HG03108 (cell line): ENCODE results near the gene NAPA.

Source experiments
- ATAC-seq: cut with Tn5 transposase; IDR thresholded peaks from one replicate; pipeline ENCODE4 v1.9.1; 2021; ENCODE audit warnings: moderate library complexity; ENCODE audit not compliant: unreplicated experiment

NAPA gene

GRCh38 chr19:47523473-47523872 lies 8.6 kb upstream of the NAPA start:
- ATAC-seq: no peak

GRCh38 chr19:47521473-47522180 lies 6.8 kb upstream of the NAPA start:
- ATAC-seq: no peak

- no peak for ATAC-seq
Measured at GRCh38 chr19:47520839-47521238, 6.0 kb upstream of the NAPA start.

- ATAC-seq: no peak
Measured at GRCh38 chr19:47520343-47520806, 5.5 kb upstream of the NAPA start.

GRCh38 chr19:47518854-47519253 lies 4.0 kb upstream of the NAPA start:
- no peak for ATAC-seq

- ATAC-seq: no peak
Measured at GRCh38 chr19:47518139-47518538, 3.3 kb upstream of the NAPA start.

- no peak for ATAC-seq
Measured at GRCh38 chr19:47514151-47514868, 553 bp downstream of the NAPA start.

GRCh38 chr19:47512948-47513319 lies 1.9 kb downstream of the NAPA start:
- no peak for ATAC-seq

GRCh38 chr19:47512183-47512947 lies 2.5 kb downstream of the NAPA start:
- no peak for ATAC-seq

- ATAC-seq: no peak
Measured at GRCh38 chr19:47511681-47512080, 3.2 kb downstream of the NAPA start.

GRCh38 chr19:47511128-47511517 lies 3.7 kb downstream of the NAPA start:
- no peak for ATAC-seq

GRCh38 chr19:47510516-47511127 lies 4.2 kb downstream of the NAPA start:
- ATAC-seq: no peak

- no peak for ATAC-seq
Measured at GRCh38 chr19:47509973-47510372, 4.9 kb downstream of the NAPA start.

GRCh38 chr19:47509170-47509847 lies 5.6 kb downstream of the NAPA start:
- no peak for ATAC-seq

- ATAC-seq: no peak
Measured at GRCh38 chr19:47508721-47509120, 6.1 kb downstream of the NAPA start.

- ATAC-seq: no peak
Measured at GRCh38 chr19:47507924-47508553, 6.8 kb downstream of the NAPA start.

GRCh38 chr19:47507012-47507411 lies 7.9 kb downstream of the NAPA start:
- ATAC-seq: no peak

GRCh38 chr19:47506459-47506858 lies 8.4 kb downstream of the NAPA start:
- no peak for ATAC-seq

GRCh38 chr19:47505506-47505905 lies 9.4 kb downstream of the NAPA start:
- no peak for ATAC-seq

GRCh38 chr19:47503826-47504150 lies 11.1 kb downstream of the NAPA start:
- ATAC-seq: no peak
